Epithelial cell of proximal tubule (primary cell): ENCODE data around the gene GTF3A. TPM values are rescaled to one million over a fixed set of nuclear protein-coding genes. Genes with fewer than 3 reads are reported as not detected.

ENCODE experiments used
- DNase-seq: peaks from one replicate; pipeline ENCODE4 v3.0.0-alpha.2; 2011; ENCODE audit warnings: low read depth
- H3K4me3 ChIP-seq: 2 replicates; pipeline ENCODE4 v1.5.1; 2011; ENCODE audit warnings: low read depth, mild to moderate bottlenecking, low read length
- total RNA-seq: library from RNA; depleted of rRNA; stranded (reverse); fragments of >200 nt; gene quantifications from 2 replicates; pipeline ENCODE4 v1.2.3, GENCODE V29; 2015
- TF ChIP-seq, protein P1 (sequence below): conservative IDR thresholded peaks from 2 replicates; pipeline ENCODE4 v1.5.1; 2012; ENCODE audit warnings: low read depth, mild to moderate bottlenecking, low read length

GTF3A gene
- total RNA-seq, 1 donor from 2014 or later, result 160 TPM

DNA sequence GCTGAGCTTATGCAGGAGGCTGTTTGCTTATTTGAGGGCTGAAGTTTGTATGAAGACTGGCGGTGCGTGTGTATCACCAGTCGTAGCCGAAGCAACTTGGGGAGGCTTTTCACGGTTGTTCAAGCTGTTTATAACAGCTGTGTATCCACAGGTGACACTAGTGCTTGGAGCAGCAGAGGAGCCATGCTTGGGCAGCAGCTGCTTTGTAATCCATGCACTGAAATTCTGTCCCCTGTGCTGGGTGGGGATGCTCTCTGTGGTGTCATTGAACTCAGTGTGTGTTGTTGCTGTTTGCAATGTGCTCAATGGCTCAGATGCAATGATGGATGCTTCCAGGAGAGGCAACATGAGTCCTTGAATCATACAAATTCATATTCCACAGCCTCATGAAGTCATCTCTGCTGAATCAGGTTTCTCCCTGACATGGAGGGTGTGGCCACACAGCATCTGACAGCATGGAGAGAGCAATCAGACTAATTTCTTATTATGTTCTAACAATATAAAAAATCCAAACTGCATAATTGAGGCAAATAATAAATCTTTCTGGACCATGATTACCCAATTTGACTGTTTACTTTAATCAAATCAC, 18.8 kb upstream of the GTF3A start:
- TF ChIP-seq, protein P1, sequence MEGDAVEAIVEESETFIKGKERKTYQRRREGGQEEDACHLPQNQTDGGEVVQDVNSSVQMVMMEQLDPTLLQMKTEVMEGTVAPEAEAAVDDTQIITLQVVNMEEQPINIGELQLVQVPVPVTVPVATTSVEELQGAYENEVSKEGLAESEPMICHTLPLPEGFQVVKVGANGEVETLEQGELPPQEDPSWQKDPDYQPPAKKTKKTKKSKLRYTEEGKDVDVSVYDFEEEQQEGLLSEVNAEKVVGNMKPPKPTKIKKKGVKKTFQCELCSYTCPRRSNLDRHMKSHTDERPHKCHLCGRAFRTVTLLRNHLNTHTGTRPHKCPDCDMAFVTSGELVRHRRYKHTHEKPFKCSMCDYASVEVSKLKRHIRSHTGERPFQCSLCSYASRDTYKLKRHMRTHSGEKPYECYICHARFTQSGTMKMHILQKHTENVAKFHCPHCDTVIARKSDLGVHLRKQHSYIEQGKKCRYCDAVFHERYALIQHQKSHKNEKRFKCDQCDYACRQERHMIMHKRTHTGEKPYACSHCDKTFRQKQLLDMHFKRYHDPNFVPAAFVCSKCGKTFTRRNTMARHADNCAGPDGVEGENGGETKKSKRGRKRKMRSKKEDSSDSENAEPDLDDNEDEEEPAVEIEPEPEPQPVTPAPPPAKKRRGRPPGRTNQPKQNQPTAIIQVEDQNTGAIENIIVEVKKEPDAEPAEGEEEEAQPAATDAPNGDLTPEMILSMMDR, result no peak
- no peak overlapping the region for H3K4me3 ChIP-seq
- no peak for DNase-seq

DNA sequence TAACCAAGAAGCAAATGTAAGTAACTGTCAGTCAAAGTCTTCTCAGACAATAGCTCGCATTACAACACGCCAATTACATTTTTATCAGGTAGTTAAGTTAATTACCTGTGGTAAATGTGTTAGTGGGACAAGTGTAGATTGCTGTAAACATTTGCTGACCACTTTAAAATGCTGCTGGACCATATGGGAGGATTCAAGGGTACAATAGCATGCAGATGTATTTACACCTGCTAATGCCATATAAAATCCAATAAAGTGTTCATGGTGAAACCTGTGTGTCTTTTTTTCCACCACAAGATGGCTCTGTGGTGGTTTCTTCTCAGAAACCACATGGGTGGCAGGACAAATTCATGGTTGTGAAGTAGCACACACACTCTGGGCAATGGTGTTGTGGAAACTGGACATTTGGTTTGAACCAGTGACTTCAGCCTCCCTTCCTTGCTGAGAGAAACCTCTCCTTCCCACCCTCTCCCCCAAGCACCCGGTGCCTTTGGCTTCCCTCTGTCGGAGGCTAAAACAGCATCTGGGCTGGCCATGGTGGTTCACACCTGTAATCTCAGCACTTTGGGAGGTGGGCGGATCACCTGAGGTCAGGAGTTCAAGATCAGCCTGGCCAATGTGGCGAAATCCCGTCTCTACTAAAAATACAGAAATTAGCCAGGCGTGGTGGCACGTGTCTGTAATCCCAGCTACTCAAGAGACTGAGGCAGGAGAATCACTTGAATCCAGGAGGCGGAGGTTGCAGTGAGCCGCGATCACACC, 18.1 kb upstream of the GTF3A start:
- no peak for DNase-seq
- TF ChIP-seq, protein P1, result peak; percentile 66
- H3K4me3 ChIP-seq, result no peak overlapping the region

DNA sequence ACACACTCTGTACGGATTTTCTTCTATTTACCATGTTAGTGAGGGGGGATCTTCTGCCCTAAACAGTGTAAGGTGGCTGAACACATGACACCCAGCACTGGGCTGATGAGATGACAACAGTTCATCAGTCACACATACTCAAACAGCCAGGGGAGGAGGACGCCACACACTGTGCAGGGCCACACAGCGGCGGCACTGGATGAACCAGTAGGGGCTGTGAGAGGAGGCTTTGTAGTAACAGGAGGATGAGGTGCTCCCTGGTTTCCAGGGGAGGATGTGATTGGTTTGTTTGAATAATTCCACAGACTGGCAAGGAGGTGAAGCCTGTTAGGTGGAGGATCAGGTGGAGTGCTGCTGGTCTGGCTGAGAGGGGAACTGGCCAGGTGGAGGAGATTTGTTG, 16.3 kb upstream of the GTF3A start:
- no peak for DNase-seq
- no peak overlapping the region for H3K4me3 ChIP-seq
- TF ChIP-seq, protein P1, result no peak

DNA sequence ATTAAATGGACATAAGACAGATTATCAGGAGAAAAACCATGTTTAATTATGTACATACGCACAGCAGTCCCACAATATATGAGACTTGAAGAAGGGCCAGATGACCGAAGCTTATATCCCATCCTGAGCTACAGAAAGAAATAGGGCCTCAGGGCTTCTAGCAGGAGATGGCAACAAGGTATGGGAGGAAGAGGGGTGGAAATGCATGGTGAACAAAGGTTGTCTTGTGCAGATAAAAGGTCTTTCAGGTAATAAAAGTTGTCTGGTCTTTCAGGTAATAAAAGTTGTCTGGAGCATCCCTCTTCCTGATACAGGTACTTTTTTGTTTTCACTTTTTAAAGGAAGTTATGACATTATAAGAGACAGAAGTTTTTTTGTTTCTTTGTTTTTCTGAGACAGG, 15.4 kb upstream of the GTF3A start:
- DNase-seq, result no peak
- no peak overlapping the region for H3K4me3 ChIP-seq
- TF ChIP-seq, protein P1, result no peak

DNA sequence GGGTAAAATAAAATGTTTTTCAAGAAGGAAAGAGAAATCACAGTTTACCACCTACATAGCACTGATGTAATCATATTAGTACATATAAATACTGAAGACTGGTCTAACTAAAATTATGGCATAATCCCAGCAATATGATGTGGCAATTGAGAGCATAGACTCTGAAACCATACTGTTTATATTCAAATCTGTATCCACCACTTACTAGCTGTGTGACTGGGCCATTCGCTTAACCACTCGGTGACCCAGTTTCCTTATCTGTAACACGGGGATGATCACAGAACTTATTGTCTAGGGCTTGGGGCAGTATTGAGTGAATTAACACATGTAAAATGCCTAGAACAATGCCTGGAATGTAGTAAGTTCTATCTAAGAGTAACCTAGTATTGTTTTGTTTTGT, 13.1 kb upstream of the GTF3A start:
- TF ChIP-seq, protein P1, result no peak
- no peak overlapping the region for H3K4me3 ChIP-seq
- no peak for DNase-seq

DNA sequence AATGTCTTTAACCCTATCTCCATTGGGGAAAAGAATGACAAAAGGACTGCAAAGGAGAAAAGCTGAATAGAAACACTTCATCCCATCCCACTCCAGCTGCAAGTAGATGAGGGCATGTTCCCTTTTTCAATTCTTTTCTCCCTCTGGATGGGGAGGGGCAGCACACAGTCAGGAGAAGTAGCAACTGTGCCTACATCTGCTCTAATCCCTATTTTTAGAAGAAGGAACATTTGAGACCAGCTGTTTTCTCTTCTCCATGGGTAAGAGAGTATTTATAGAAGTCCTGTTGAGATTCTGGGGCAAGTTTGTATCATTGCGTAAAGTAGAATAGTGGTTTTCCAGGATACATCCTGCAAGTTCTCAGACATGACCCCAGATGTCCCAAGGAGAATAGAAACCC, 9.3 kb upstream of the GTF3A start:
- DNase-seq, result no peak
- TF ChIP-seq, protein P1, result no peak
- no peak overlapping the region for H3K4me3 ChIP-seq

DNA sequence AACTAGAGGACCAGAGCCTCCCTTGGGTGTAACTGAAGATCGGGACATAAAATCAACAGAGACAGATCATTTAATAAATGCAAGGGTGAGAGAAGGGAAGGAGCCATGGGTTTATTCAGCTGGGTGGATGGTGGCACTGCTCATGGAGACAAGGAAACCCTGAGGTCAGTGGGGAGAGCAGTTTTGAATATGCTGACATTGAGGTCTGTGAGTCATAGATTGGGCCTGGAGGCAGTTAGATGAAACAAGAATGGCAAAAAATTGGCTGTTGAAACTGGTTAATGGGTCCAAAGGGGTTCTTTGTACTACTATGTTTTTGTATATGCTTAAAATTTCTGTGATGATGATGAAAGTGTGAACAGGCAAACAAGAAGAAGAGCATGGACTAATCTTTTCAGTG, 5.1 kb upstream of the GTF3A start:
- no peak overlapping the region for H3K4me3 ChIP-seq
- no peak for DNase-seq
- TF ChIP-seq, protein P1, result no peak
